ENCODE data around the gene MAD1L1.
"Not testable (repeated sequence)": the region's sequence is repeated elsewhere in the genome, so short reads cannot be mapped to it uniquely, and the experiment has no call there.

MAD1L1 gene

GRCh38 chr7:1979591-1980560 is 252.9 kb downstream of the MAD1L1 start:
- DNase-seq: no peak

- no peak for DNase-seq
Measured at GRCh38 chr7:1978656-1979590, 253.8 kb downstream of the MAD1L1 start.

- no peak for DNase-seq
Measured at GRCh38 chr7:1977876-1978441, 254.8 kb downstream of the MAD1L1 start.

GRCh38 chr7:1977059-1977875 is 255.5 kb downstream of the MAD1L1 start:
- no peak for DNase-seq

DNA sequence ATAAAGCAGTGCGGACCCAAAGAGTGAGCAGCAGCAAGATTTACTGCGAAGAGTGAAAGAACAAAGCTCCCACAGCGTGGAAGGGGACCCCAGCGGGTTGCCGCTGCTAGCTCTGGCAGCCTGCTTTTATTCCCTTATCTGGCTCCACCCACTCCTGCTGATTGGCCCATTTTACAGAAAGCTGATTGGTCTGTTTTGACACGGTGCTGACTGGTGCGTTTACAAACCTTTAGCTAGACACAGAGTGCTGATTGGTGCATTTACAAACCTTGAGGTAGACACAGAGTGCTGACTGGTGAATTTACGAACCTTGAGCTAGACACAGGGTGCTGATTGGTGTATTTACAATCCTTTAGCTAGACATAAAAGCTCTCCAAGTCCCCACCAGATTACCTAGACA is 256.2 kb downstream of the MAD1L1 start:
- not testable (repeated sequence) for DNase-seq

DNA sequence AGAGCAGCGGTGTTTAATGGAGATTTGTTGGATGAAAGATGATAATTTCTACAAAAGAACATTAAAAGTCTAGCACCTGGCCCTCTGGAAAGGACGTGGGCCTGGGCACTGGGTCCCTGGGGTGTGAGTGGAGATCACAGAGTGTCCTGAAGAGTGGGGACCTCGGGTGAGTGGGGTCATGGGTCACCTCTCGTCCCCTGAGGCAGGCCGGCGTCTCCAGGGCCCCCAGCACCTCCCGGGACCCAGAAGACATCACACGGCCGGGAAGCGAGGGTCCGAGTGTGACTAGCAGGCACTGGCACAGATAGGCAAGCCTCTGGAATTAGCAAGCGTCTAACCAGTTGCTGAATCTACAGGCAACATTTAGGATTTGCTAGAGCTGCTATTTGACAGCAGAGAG is 257.2 kb downstream of the MAD1L1 start:
- DNase-seq: no peak

- no peak for DNase-seq
Measured at GRCh38 chr7:1975179-1975578, 257.6 kb downstream of the MAD1L1 start.

GRCh38 chr7:1974290-1975101 is 258.2 kb downstream of the MAD1L1 start:
- DNase-seq: no peak

GRCh38 chr7:1973321-1974251 is 259.2 kb downstream of the MAD1L1 start:
- no peak for DNase-seq

- DNase-seq: no peak
Measured at GRCh38 chr7:1972744-1973143, 260.0 kb downstream of the MAD1L1 start.

GRCh38 chr7:1971946-1972654 is 260.6 kb downstream of the MAD1L1 start:
- DNase-seq: no peak

DNA sequence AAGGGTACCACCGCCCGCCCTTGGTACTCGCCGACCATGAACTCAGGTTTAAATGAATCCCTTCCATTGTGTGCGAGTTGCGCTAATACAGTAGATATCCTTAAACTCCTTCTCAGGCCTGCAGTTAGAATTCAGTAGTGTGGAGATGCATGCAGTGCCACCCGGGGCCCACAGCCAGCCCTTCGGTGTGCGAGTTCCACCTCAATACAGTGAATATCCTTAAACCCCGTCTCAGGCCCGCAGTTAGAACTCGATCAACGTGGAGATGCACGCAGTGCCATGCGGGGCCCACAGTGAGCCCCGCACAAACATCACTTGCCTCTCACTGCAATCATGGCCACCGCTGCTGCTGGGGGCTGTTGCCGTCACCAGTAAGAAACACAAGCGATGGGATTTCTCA is 261.9 kb downstream of the MAD1L1 start:
- no peak for DNase-seq

DNA sequence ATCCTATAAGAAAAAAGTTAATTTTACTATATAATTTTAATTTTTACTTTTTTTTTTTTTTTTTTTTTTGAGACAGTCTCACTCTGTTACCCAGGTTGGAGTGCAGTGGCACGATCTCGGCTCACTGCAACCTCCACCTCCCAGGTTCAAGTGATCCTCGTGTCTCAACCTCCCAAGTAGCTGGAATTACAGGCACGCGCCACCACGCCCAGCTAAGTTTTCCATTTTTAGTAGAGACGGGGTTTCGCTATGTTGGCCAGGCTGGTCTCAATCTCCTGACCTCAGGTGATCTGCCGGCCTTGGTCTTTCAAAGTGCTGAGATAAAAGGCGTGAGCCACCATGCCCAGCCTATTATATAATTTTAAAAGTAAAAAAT is 262.5 kb downstream of the MAD1L1 start:
- DNase-seq: not testable (repeated sequence)

DNA sequence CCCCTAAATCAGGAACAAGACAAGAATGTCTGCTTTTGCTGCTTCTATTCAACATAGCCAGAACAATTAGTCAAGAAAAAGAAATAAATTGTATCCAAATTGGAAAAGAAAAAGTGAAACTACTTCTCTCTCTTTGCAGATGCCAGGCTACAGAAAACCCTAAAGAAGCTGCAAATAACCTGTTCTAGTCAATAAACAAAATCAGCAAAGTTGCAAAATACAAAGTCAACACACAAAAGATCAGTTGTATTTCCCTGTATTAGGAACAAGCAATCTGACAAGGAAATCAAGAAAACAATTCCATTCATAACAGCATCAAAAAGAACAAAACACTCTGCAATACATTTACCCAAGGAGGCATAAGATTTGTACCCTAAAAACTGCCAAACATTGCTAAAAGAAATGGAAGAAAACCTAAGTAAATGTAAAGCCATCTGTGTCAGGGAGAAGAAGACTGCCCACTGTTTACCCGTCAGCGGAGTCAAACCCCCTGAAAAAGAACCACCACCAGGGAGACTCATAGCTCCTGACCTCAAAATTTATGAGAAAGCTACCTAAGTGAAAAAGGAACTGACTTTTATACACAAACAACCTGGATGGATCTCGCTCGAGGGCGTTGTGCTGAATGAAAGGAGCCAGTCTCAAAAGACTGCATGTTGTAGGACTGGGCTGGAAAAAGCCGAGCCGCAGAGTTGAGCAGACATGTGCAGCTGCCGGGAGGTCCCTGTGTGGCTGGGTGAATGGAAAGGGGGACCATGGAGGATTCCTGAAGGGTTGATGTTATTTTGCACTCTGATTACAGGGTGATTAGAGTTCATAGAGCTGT is 263.1 kb downstream of the MAD1L1 start:
- DNase-seq: no peak

- no peak for DNase-seq
Measured at GRCh38 chr7:1968397-1969111, 264.2 kb downstream of the MAD1L1 start.

- DNase-seq: no peak
Measured at GRCh38 chr7:1967512-1968396, 265.0 kb downstream of the MAD1L1 start.

GRCh38 chr7:1966631-1967200 is 266.0 kb downstream of the MAD1L1 start:
- DNase-seq: no peak

All from kidney glomerular epithelial cell (primary cell).